Measurements from ENCODE around the gene NEK8. TPM values are rescaled to one million over a fixed set of nuclear protein-coding genes. Genes with fewer than 3 reads are reported as not detected.

The NEK8 gene
- polyA plus RNA-seq, 1 donor = 4.8 TPM

GRCh38 chr17:28710861-28711722 lies 17.5 kb upstream of the NEK8 start:
- DNase-seq = peak; percentile 90 to 96
- Histone ChIP-seq H3K27me3 (ENCODE audit: control insufficient read depth, insufficient read depth, low read length) (no peaks in the 10 kb centered on the region), H3K27ac (ENCODE audit: low read length) (peak overlapping the region; percentile 99), H3K4me1 (ENCODE audit: control insufficient read depth, insufficient read depth, low read length) (peaks cover 21% of the 10 kb centered on the region), H3K4me3 (ENCODE audit: low read length) (peak overlapping the region; percentile 58), H3K36me3 (ENCODE audit: control insufficient read depth, insufficient read depth, low read length) (peaks cover 26% of the 10 kb centered on the region), H3K9me3 (ENCODE audit: control insufficient read depth, low read depth, low read length) (peaks cover 7% of the 10 kb centered on the region)
- no CpG with 5 or more reads among the region's 74 CpGs for WGBS (ENCODE audit: insufficient coverage, low lambda C conversion rate)

DNA sequence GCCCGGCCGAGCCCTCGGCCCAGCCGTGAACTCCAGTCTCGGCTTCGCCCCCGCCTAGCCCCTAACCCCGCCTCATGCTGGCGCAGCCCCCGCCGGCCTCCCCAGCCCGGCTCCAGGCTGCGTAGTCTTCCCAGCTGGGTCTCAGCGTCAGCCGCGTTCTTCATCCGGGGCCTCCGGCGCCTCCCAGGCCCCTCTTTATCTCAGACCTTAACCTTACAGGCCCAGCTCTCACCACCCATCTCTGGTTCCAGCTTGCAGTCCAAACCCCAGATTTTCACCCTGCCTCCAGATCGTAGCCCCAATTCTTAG lies 16.9 kb upstream of the NEK8 start, which contains the start of gene PROCA1:
Gene PROCA1, minus strand, starts transcription at position 166 of the 309 bp plus-strand sequence. CDS start 228 bp downstream, outside the sequence.
- Histone ChIP-seq H3K27me3 (ENCODE audit: control insufficient read depth, insufficient read depth, low read length) (no peaks in the 10 kb centered on the region), H3K4me1 (ENCODE audit: control insufficient read depth, insufficient read depth, low read length) (peaks cover 25% of the 10 kb centered on the region), H3K36me3 (ENCODE audit: control insufficient read depth, insufficient read depth, low read length) (peaks cover 24% of the 10 kb centered on the region), H3K4me3 (ENCODE audit: low read length) (peak within 1 kb of the TSS; percentile 58), H3K9me3 (ENCODE audit: control insufficient read depth, low read depth, low read length) (peaks cover 7% of the 10 kb centered on the region), H3K27ac (ENCODE audit: low read length) (peak within 1 kb of the TSS; percentile 99)
- no peak for DNase-seq
- no CpG with 5 or more reads among the region's 20 CpGs for WGBS (ENCODE audit: insufficient coverage, low lambda C conversion rate)

- Histone ChIP-seq H3K27ac (ENCODE audit: low read length) (peak overlapping the region; percentile 99), H3K9me3 (ENCODE audit: control insufficient read depth, low read depth, low read length) (peaks cover 10% of the 10 kb centered on the region), H3K4me3 (ENCODE audit: low read length) (peak overlapping the region; percentile 58), H3K27me3 (ENCODE audit: control insufficient read depth, insufficient read depth, low read length) (peaks cover 4% of the 10 kb centered on the region), H3K36me3 (ENCODE audit: control insufficient read depth, insufficient read depth, low read length) (peaks cover 24% of the 10 kb centered on the region), H3K4me1 (ENCODE audit: control insufficient read depth, insufficient read depth, low read length) (peaks cover 27% of the 10 kb centered on the region)
- no CpG with 5 or more reads among the region's 34 CpGs for WGBS (ENCODE audit: insufficient coverage, low lambda C conversion rate)
- DNase-seq = no peak
Measured at GRCh38 chr17:28712032-28712704, 16.4 kb upstream of the NEK8 start.

- Histone ChIP-seq H3K4me1 (ENCODE audit: control insufficient read depth, insufficient read depth, low read length) (peaks cover 28% of the 10 kb centered on the region), H3K36me3 (ENCODE audit: control insufficient read depth, insufficient read depth, low read length) (peaks cover 24% of the 10 kb centered on the region), H3K4me3 (ENCODE audit: low read length) (no peak overlapping the region), H3K27me3 (ENCODE audit: control insufficient read depth, insufficient read depth, low read length) (peaks cover 7% of the 10 kb centered on the region), H3K9me3 (ENCODE audit: control insufficient read depth, low read depth, low read length) (peaks cover 12% of the 10 kb centered on the region), H3K27ac (ENCODE audit: low read length) (no peak overlapping the region)
- no peak for DNase-seq
- no CpG with 5 or more reads among the region's 7 CpGs for WGBS (ENCODE audit: insufficient coverage, low lambda C conversion rate)
Measured at GRCh38 chr17:28712705-28713415, 15.7 kb upstream of the NEK8 start.

GRCh38 chr17:28714281-28714680 lies 14.3 kb upstream of the NEK8 start:
- WGBS (ENCODE audit: insufficient coverage, low lambda C conversion rate) = no CpG with 5 or more reads among the region's 3 CpGs
- no peak overlapping the region for H3K27ac ChIP-seq (ENCODE audit: low read length)
- peaks cover 12% of the 10 kb centered on the region for H3K9me3 ChIP-seq (ENCODE audit: control insufficient read depth, low read depth, low read length)
- DNase-seq = no peak
- H3K36me3 ChIP-seq (ENCODE audit: control insufficient read depth, insufficient read depth, low read length) = peaks cover 24% of the 10 kb centered on the region
- no peak overlapping the region for H3K4me3 ChIP-seq (ENCODE audit: low read length)
- peaks cover 41% of the 10 kb centered on the region for H3K4me1 ChIP-seq (ENCODE audit: control insufficient read depth, insufficient read depth, low read length)
- peaks cover 7% of the 10 kb centered on the region for H3K27me3 ChIP-seq (ENCODE audit: control insufficient read depth, insufficient read depth, low read length)

DNA sequence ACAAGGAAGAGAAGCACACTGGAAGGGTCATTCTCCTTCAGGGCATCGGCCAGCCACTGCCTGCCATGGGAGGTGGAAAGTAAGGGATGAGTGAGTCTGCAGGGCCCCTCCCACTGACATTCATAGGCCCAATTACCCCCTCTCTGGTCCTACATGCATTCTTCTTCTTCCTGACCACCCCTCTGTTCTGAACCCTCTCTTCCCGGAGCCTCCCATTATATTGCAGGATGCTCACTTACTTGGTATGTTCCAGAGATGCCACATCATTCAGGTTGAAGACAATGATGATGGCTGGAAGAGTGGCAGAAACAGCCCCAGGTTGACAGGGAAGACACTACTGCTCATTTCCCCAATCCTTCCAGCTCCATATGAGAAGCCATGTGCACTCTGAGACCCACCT lies 13.4 kb upstream of the NEK8 start:
- peaks cover 34% of the 10 kb centered on the region for H3K4me1 ChIP-seq (ENCODE audit: control insufficient read depth, insufficient read depth, low read length)

DNA sequence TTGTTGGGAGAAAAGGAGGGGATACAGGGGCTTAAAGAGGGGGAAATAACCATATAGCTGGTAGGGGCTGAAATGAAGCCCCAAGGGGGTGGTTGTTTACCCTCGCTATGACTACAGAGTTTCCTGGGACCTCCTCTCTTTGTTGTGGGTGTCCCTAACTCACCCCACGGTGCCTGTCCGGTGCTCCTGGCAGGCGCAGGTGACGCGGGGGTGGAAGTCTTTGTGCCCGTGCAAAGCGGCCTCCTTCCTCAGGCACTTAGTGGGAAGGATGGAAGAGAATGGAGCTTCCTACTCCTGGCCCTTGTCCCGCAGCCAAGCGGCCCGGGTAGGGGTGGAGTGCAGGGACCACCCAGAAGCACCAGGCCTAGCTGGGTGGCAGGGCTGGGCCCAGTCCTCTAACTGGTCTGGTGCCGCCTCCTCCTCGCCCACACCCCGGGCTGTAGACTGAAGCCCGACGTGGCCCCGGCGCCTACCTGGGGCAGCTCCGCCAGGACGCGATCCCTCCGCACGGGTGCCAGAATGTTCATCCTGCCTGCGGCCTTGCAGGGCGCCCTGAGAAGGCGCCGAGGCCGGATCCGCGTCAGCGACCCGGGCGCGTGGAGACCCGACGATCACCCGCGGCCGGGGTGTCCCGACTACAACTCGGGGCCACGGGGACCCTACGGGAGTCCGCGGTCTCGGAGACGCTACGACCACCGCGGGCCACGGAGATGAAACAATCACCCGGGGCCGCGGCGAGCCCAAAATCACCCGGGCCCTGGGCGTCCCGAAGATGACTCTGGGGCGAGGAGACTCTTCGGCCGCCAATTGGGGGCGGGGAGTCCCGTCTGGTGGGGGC lies 11.6 kb upstream of the NEK8 start:
- Histone ChIP-seq H3K27ac (ENCODE audit: low read length) (peak overlapping the region; percentile 60), H3K4me3 (ENCODE audit: low read length) (peak overlapping the region; percentile 73), H3K9me3 (ENCODE audit: control insufficient read depth, low read depth, low read length) (peaks cover 9% of the 10 kb centered on the region), H3K4me1 (ENCODE audit: control insufficient read depth, insufficient read depth, low read length) (peaks cover 30% of the 10 kb centered on the region), H3K27me3 (ENCODE audit: control insufficient read depth, insufficient read depth, low read length) (peaks cover 7% of the 10 kb centered on the region), H3K36me3 (ENCODE audit: control insufficient read depth, insufficient read depth, low read length) (peaks cover 35% of the 10 kb centered on the region)
- DNase-seq = peak in 1 of 2 donors; percentile 65
- WGBS (ENCODE audit: insufficient coverage, low lambda C conversion rate) = no CpG with 5 or more reads among the region's 63 CpGs

More for the DNA sequence above, 13.4 kb upstream of the NEK8 start:
- H3K9me3 ChIP-seq (ENCODE audit: control insufficient read depth, low read depth, low read length) = peaks cover 12% of the 10 kb centered on the region
- H3K27me3 ChIP-seq (ENCODE audit: control insufficient read depth, insufficient read depth, low read length) = peaks cover 7% of the 10 kb centered on the region
- H3K27ac ChIP-seq (ENCODE audit: low read length) = no peak overlapping the region
- H3K36me3 ChIP-seq (ENCODE audit: control insufficient read depth, insufficient read depth, low read length) = peaks cover 24% of the 10 kb centered on the region
- no peak overlapping the region for H3K4me3 ChIP-seq (ENCODE audit: low read length)
- no peak for DNase-seq
- WGBS (ENCODE audit: insufficient coverage, low lambda C conversion rate) = no CpG with 5 or more reads among the region's 2 CpGs

GRCh38 chr17:28717578-28718332 lies 10.8 kb upstream of the NEK8 start, which contains the start of gene RAB34:
Gene RAB34, minus strand, starts transcription at chr17:28717868. Its CDS starts 602 bp downstream, at chr17:28717266.
- H3K4me3 ChIP-seq (ENCODE audit: low read length) = peak within 1 kb of the TSS; percentile 73
- H3K27me3 ChIP-seq (ENCODE audit: control insufficient read depth, insufficient read depth, low read length) = peaks cover 7% of the 10 kb centered on the region
- peak; percentile 78 to 88 for DNase-seq
- H3K4me1 ChIP-seq (ENCODE audit: control insufficient read depth, insufficient read depth, low read length) = peaks cover 33% of the 10 kb centered on the region
- H3K36me3 ChIP-seq (ENCODE audit: control insufficient read depth, insufficient read depth, low read length) = peaks cover 41% of the 10 kb centered on the region
- peak within 1 kb of the TSS; percentile 84 for H3K27ac ChIP-seq (ENCODE audit: low read length)
- no CpG with 5 or more reads among the region's 60 CpGs for WGBS (ENCODE audit: insufficient coverage, low lambda C conversion rate)
- peaks cover 6% of the 10 kb centered on the region for H3K9me3 ChIP-seq (ENCODE audit: control insufficient read depth, low read depth, low read length)

DNA sequence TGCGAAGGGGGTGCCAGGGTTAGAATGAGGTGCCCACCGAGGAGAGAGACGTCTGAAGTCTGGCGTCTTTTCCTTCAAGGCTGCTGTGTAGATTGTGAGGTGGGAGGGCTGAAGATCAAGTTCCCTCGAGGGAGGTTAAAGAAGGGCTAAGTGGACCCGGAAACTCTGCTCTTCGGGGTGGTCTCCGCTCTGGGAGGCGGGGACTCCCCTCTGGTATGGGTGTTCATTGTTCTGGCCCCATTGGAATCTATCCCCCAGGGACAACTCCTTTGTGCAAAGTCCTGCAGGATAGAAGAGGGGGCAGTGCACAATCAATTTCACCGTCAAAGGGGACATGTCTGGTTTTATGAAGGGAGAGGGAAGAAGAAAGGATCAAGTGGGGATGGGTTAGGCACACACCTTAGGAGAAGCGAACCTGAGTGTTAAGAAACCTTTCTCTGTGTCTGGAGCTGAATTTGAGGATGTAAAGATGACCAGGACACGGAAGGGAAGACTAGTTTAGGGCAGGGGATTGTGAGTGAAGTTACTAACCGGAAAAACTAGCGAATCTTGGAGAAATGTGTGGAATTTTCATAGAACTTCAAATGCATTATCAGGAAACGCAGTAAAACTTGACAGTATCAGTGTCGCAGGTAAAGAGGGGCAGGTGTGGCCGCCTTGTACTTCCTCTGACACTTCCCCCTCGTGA lies 10.1 kb upstream of the NEK8 start:
- Histone ChIP-seq H3K4me1 (ENCODE audit: control insufficient read depth, insufficient read depth, low read length) (peaks cover 39% of the 10 kb centered on the region), H3K27me3 (ENCODE audit: control insufficient read depth, insufficient read depth, low read length) (peaks cover 7% of the 10 kb centered on the region), H3K4me3 (ENCODE audit: low read length) (peak overlapping the region; percentile 73), H3K27ac (ENCODE audit: low read length) (peak overlapping the region; percentile 84), H3K9me3 (ENCODE audit: control insufficient read depth, low read depth, low read length) (peaks cover 6% of the 10 kb centered on the region), H3K36me3 (ENCODE audit: control insufficient read depth, insufficient read depth, low read length) (peaks cover 46% of the 10 kb centered on the region)
- WGBS (ENCODE audit: insufficient coverage, low lambda C conversion rate) = 46% methylated on average over 6 of the region's 18 CpGs
- peak in 1 of 2 donors; percentile 43 for DNase-seq

All from large intestine (tissue), 3 donors.